Vagina (tissue), 2 donors: ENCODE measurements around the gene PCDHB5. TPM values are rescaled to one million over a fixed set of nuclear protein-coding genes. Genes with fewer than 3 reads are reported as not detected.
A peak's percentile ranks its signal among the peaks of the same experiment; 100 is the strongest.
"Not testable (repeated sequence)": the region's sequence is repeated elsewhere in the genome, so short reads cannot be mapped to it uniquely, and the experiment has no call there.

Source experiments
- DNase-seq, 2 donors: peaks; one replicate each; pipeline ENCODE4 v3.0.0-alpha.2; 2017; ENCODE audit errors: extremely low spot score in 2 of 2
- H3K27ac ChIP-seq: fragments of 200-600 bp; sonication (generic); one replicate; pipeline ENCODE4 v1.5.1; 2019
- H3K27me3 ChIP-seq: fragments of 200-600 bp; sonication (generic); one replicate; pipeline ENCODE4 v1.5.1; 2019
- H3K36me3 ChIP-seq, 2 donors: fragments of 200-600 bp; sonication (generic); one replicate each; pipeline ENCODE4 v1.5.1; 2017 to 2019
- H3K4me1 ChIP-seq: fragments of 200-600 bp; sonication (generic); one replicate; pipeline ENCODE4 v1.5.1; 2019
- H3K4me3 ChIP-seq, 2 donors: fragments of 200-600 bp; sonication (generic); 1 replicate in 1 of 2; 2 replicates in 1 of 2; pipeline ENCODE4 v1.5.1; 2016 to 2019
- H3K9me3 ChIP-seq: fragments of 200-600 bp; sonication (generic); one replicate; pipeline ENCODE4 v1.5.1; 2019
- CTCF ChIP-seq, 3 experiments: fragments of 450-650 bp in 2 of 3; fragments of 200-600 bp in 1 of 3; sonication (generic) in 1 of 3; IDR thresholded peaks; one replicate each; pipeline ENCODE4 v1.5.1; 2017 to 2019; ENCODE audit warnings: antibody characterized with exemption in 3 of 3, mild to moderate bottlenecking in 2 of 3, moderate library complexity in 2 of 3
- POLR2A ChIP-seq, 2 donors: fragments of 450-650 bp; IDR thresholded peaks; one replicate each; pipeline ENCODE4 v1.6.1; 2017; ENCODE audit warnings: antibody characterized with exemption in 2 of 2, mild to moderate bottlenecking in 2 of 2, moderate library complexity in 2 of 2
- POLR2AphosphoS5 ChIP-seq, 2 donors: sonication (generic); formaldehyde crosslinking; IDR thresholded peaks; one replicate each; pipeline ENCODE4 v1.9.0; 2017; ENCODE audit warnings: antibody characterized with exemption in 2 of 2, mild to moderate bottlenecking in 2 of 2, low read depth in 1 of 2; ENCODE audit not compliant: insufficient read depth in 1 of 2
- intact Hi-C: fragments of 100-400 bp; cut with DNase I; formaldehyde crosslinking; loops from one replicate; pipeline ENCODE4 v1.15.1; 2023
- total RNA-seq: library from RNA; depleted of rRNA; stranded (reverse); fragments of >200 nt; gene quantifications from one replicate; pipeline ENCODE4 v1.2.3, GENCODE V29; 2016

The PCDHB5 gene
- total RNA-seq, 1 donor from 2014 or later = 2.9 TPM

GRCh38 chr5:141121985-141122384, 13.0 kb upstream of the PCDHB5 start:
- no peak overlapping the region for H3K27ac ChIP-seq
- intact Hi-C loops = no loop called here

GRCh38 chr5:141123396-141124135, 11.4 kb upstream of the PCDHB5 start:
- H3K27ac ChIP-seq, intact Hi-C loops, H3K4me1 ChIP-seq, H3K9me3 ChIP-seq, H3K36me3 ChIP-seq, DNase-seq, H3K27me3 ChIP-seq, H3K4me3 ChIP-seq: not testable (repeated sequence)

More at GRCh38 chr5:141121985-141122384, 13.0 kb upstream of the PCDHB5 start:
- TF ChIP-seq POLR2A (IDR thresholded peaks at IDR 0.05) = no peak
- TF ChIP-seq POLR2AphosphoS5 (IDR thresholded peaks at IDR 0.05; ENCODE audit: insufficient read depth in 1 of 2, low read depth in 1 of 2) = no peak
- peak overlapping the region; percentile 20 to 26 for H3K4me3 ChIP-seq
- H3K4me1 ChIP-seq = no peaks in the 10 kb centered on the region
- no peaks in the 10 kb centered on the region for H3K27me3 ChIP-seq
- DNase-seq = no peak
- H3K9me3 ChIP-seq = peaks cover 1% of the 10 kb centered on the region
- H3K36me3 ChIP-seq = no peaks in the 10 kb centered on the region

GRCh38 chr5:141127305-141127704, 7.7 kb upstream of the PCDHB5 start:
- Histone ChIP-seq H3K36me3 (no peaks in the 10 kb centered on the region), H3K27ac (no peak overlapping the region), H3K9me3 (no peaks in the 10 kb centered on the region), H3K4me3 (no peak overlapping the region), H3K27me3 (no peaks in the 10 kb centered on the region), H3K4me1 (no peaks in the 10 kb centered on the region)
- TF ChIP-seq POLR2AphosphoS5 (IDR thresholded peaks at IDR 0.05; ENCODE audit: insufficient read depth in 1 of 2, low read depth in 1 of 2) = no peak
- DNase-seq = no peak
- intact Hi-C loops = no loop called here

- Histone ChIP-seq H3K4me3 (peak overlapping the region; percentile 21 to 26), H3K9me3 (peaks cover 8% of the 10 kb centered on the region), H3K27ac (no peak overlapping the region), H3K4me1 (no peaks in the 10 kb centered on the region), H3K27me3 (no peaks in the 10 kb centered on the region), H3K36me3 (no peaks in the 10 kb centered on the region)
- no peak for DNase-seq
- intact Hi-C loops = no loop called here
- no peak for TF ChIP-seq CTCF (IDR thresholded peaks at IDR 0.05)
- TF ChIP-seq POLR2A (IDR thresholded peaks at IDR 0.05) = no peak
- TF ChIP-seq POLR2AphosphoS5 (IDR thresholded peaks at IDR 0.05; ENCODE audit: insufficient read depth in 1 of 2, low read depth in 1 of 2) = no peak
Observed at GRCh38 chr5:141135718-141136266, 786 bp downstream of the PCDHB5 start.

GRCh38 chr5:141137346-141137745, 2.3 kb downstream of the PCDHB5 start:
- H3K36me3 ChIP-seq, H3K4me3 ChIP-seq, DNase-seq, H3K4me1 ChIP-seq, intact Hi-C loops, H3K9me3 ChIP-seq, H3K27ac ChIP-seq, H3K27me3 ChIP-seq: not testable (repeated sequence)

- H3K36me3 ChIP-seq = no peaks in the 10 kb centered on the region
- intact Hi-C loops = no loop called here
- H3K27ac ChIP-seq = no peak within 1 kb of the TSS
- H3K9me3 ChIP-seq = peaks cover 13% of the 10 kb centered on the region
- no peaks in the 10 kb centered on the region for H3K4me1 ChIP-seq
- DNase-seq = no peak
- no peak for TF ChIP-seq CTCF (IDR thresholded peaks at IDR 0.05)
- no peaks in the 10 kb centered on the region for H3K27me3 ChIP-seq
- peak within 1 kb of the TSS in 1 of 2 donors; percentile 8 for H3K4me3 ChIP-seq
Observed at GRCh38 chr5:141149812-141150211, 14.8 kb downstream of the PCDHB5 start, which contains the start of gene PCDHB6. Gene PCDHB6, plus strand, starts transcription at chr5:141150057. Its CDS starts 201 bp downstream, at chr5:141150258.

- Histone ChIP-seq H3K4me1 (no peaks in the 10 kb centered on the region), H3K27me3 (no peaks in the 10 kb centered on the region), H3K27ac (no peak overlapping the region), H3K36me3 (no peaks in the 10 kb centered on the region), H3K9me3 (peaks cover 13% of the 10 kb centered on the region), H3K4me3 (peak overlapping the region in 1 of 2 donors; percentile 8)
- intact Hi-C loops = no loop called here
- no peak for DNase-seq
- TF ChIP-seq POLR2AphosphoS5 (IDR thresholded peaks at IDR 0.05; ENCODE audit: insufficient read depth in 1 of 2, low read depth in 1 of 2) (no peak), CTCF (IDR thresholded peaks at IDR 0.05) (no peak), POLR2A (IDR thresholded peaks at IDR 0.05) (no peak)
Observed at GRCh38 chr5:141150224-141150992, 15.4 kb downstream of the PCDHB5 start.
